Measurements from ENCODE around the gene TMEM132C.

TMEM132C gene

DNA sequence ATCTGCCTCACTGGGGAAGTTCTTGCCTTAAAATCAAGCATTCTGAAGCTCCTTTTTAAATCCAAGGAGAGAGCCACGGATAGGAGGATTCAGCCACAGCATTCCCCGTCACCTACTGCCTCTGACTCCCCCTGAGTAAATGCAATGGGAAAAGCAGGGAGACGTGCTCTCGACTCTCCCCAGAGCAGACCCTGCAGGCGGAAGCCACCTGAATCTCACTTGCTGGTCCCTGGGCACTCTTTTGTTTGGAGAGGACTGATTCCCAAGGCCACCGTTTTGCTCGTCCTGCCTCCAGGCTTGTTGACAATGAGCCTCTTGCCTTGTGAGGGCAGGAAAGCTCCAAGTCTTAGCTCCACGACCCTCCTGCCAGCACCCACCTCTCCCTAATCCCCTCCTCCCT is 352.3 kb downstream of the TMEM132C start:
- no peak for DNase-seq

DNA sequence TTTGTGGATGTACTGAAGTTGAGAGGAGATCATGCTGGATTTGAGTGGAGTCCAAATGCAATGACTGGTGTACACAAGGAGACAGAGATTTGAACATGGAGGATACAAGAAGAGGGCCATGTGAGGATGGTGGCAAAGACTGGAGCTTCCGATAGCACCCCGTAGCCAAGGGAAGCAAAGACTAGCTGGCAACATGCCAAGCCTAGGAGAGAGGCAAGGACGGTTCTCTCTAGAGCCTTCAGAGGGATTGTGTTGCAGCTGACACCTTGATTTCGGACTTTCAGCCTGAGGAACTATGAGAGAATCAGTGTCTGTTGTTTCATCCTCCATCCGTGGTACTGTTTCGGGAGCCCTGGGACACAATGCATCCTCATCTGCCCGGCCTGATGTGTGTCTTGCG is 354.3 kb downstream of the TMEM132C start:
- DNase-seq = no peak

DNA sequence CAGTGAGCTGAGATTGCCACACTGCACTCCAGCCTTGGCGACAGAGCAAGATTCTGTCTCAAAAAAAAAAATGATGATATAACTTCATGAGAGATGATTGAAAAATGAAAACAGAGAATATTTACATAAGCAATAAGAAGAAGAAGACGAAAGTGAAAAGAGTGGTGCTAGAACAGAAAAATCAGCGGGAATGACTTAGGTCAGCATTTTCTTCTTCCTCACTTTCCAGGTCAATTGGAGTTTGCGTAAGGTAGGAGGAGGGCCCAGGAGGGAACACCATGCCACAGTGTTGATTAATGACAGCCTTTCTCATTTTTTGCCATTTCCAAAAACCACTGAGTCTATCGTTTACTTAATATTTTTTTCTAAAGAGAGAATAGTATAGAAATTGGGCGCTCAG is 356.8 kb downstream of the TMEM132C start:
- no peak for DNase-seq

DNA sequence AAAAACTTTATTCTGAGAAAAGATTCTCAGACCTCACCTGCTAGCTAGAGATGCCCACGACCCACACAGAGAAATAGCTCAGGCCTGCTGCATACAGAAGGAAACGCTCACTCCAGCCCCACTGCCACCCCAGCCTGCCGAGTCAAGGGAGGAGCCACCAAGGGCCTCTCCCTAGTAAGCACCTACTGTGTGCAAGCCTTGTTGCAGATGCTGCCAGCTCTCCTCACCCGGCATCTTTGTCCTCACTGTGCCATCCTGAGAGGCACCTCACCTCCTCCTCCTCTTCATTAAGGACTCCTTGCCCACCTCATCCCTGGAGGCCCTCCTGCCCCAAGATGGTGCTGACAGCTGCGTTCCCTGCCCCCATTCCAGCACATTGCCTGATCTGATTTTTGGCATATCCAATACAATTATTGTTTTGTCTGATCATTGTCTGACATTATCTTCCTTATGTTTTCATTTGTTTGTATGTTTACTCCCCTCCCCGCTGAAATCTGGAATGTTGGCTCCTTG is 359.9 kb downstream of the TMEM132C start:
- DNase-seq = no peak

DNA sequence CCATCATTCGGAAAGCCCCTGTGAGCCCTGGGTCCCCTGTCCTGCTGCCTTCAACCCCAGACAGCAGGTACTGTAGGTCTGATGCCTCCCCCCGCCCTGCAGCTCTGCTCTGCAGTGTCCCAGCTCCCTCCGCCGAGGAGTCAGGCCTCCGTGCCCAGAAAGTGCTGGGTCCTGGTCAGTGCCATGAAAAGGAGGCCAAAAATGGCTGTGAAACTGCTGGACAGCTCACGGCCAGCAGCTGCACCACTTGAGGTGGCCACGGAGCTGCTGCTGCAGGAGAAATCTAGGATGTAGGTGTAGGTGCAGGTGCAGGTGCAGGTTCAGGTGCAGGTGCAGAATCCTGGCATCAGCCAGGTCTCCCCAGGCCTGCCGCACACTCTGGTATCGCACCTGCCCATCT is 360.7 kb downstream of the TMEM132C start:
- DNase-seq = no peak

DNA sequence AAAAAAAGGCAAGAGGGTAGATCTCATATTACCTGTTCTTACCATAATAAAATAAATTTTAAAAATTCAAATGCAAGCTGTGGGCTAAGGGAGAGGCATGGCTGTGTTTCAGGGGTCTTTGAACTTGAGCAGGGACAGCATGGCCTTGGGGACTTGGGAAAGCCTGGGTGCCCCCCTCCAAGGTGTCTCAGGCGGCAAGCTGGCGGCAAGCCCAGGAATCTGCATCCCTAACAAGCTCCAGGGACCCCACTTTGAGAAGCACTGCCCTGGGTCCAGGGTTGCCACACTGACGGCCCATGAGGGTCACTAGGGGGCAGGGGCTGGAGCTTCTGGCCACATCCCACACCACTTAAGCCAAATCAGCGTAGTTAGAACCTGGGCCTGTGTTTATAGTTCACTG is 363.0 kb downstream of the TMEM132C start:
- no peak for DNase-seq

DNA sequence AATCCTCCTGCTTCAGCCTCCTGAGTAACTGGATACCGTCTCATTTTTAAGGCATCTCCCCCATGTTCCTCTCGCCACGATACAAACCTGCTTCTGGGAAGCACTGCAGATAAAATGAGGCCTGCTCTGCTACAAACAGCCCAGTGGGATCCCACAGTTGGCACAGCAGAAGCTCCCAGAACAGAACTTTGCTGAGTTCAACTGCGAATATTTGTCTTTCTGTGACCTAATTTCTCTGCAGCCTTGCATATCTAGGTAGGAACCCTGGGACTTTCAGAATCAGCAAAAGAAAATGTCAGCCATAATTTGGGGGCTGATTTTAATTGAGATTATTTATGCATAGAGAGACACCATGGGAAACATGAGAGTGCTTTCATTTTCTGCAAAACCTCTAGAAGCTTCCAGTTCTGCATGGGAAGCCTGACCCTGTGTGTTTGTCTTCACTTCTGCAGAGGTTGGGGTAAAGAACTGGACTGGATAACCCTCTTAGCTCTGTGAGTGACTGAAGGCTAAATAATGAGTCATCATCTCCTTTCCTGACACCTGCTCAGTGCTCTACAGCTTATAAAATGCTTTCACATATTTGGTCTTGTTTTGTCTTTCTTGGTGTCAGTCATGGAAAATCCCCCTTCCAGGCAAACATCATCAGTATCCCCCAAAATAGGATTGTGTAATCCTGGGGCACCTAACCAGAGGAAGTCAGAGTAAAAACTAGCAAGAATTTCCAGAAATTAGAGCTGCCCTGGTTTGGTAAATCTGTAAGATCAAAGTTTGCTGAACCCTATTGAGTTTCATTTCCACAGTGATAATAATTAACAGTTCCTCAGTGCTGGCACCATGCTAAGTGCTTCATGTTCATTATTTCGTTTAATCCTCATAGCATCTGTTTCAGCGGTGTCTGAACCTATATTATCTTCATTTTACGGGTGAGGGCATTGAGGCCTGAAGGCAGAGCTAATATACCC is 371.0 kb downstream of the TMEM132C start:
- DNase-seq = no peak

DNA sequence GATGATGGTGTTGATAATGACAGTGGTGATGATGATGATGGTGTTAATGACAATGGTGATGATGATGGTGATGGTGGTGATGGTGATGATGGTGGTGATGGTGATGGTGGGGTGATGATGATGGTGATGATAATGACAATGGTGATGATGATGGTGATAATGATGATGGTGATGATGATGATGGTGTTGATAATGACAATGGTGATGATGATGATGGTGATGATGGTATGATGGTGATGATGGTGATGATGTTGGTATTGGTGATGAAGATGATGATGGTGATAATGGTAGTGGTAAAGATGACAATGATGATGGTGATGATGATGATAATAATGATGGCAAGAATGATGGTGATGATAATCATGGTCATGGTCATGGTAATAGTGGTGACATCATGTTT is 372.1 kb downstream of the TMEM132C start:
- DNase-seq = no peak

DNA sequence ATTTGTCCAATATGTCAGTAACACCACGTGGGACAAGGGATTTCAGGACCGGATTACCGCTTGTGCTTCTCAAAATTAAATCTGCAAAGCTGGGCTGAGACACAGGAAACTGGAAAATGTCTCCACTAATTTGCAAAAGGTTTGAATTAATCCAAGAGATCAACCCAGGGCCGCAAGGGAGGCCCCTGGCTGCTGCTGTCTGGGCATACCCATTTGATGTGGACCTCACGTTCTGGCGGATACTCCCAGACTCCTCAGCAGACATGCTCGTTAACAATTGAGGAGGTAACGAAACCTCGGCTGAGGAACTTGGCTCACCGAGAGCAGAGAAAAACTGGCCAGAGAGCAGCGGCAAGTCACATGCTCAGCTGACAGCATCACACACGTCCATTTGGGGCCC is 376.2 kb downstream of the TMEM132C start:
- no peak for DNase-seq

DNA sequence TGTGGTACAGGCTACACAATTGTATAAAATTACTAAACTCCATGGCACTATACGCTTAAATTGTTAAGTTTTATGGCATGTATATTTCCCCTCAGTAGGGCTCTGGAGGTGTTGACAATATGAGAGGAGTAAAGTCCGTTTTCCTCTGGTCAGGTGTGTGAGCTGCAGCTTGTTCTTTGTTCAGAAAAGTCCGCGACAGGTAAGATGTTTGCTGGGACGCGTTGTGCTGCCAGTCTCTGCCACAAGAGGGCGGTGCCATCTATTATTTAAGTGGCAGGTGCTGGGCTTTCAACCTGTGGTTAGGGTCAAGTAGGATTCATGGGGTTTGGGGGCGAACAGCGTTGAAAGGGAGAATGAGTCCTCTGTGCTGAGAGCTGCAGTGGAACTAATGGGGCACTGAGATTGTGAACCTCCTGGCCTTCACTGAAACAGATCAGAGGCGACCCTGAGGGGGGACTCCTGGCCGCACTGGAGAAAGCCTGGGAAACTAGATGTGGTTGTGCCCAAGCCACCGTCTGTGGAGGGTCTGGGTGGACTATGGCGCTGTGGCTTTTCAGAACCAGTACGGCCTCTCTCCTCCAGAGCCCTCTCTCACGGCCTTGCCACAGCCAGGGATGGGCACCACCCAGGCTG is 377.8 kb downstream of the TMEM132C start:
- peak; percentile 34 for DNase-seq

DNA sequence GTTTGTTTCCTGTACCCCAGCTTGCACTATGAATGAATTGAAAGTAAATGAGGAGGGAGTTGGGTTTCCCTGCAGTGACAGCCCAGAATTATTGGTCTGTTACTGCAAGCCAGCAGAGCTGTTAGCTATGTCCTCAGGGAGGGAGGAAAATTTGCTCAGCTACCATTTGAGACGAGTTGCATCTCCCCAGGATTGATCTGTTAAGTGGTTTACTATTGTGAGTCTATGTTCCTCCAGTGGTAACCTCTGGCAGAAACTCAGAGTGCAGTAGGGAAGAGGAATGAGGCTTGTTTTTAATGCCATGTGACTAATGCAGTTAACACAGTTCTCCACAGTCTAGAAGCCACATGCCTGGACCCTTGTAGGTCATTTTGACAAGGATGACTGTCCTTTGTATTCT is 382.9 kb downstream of the TMEM132C start:
- DNase-seq = no peak

DNA sequence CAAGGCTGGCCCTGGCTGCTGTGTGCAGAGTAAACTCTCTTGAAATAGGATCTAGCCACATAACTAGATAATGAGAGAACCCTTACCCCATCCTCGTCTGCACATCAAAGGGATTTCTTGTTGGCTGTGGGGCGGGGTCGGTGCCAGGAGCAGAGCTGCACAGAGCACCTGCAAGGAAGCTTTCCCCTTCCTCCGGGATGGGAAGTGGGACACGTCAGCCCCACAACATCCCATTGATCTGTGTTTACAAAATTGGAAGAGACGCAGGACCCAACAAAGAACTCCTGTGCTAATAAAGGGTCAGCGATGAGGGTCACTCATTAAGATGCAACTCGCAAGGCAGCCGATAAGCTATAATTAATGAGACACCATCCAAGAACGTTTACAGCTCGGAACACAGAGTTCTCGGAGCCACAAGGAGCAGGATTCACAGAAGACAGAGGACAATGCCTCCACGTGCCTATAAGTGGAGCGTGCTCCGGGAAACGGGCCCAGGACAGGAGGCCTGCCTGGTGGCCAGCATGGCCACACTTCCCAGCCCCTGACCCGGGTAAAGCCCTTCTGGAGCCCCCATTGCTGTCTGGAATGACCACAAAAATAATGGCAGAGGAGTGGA is 385.3 kb downstream of the TMEM132C start:
- DNase-seq = no peak

DNA sequence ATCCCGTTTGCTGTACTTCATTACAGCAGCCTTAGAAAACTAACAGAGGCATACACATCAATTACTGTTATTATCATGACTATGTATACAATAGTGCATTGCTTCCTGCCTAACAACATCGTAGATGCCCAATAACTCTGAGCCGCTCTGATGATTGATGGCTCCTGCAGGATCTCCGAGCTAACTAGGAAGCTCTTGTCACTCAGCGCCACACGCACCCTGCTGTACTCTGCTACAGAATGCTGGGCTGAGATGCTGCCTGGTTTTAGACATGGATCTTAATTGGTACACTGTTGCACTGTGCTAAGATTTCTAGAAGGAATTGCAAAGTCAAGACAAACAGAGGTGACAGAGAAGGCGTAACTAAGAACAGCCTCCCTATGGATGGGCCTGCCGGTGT is 387.5 kb downstream of the TMEM132C start:
- DNase-seq = no peak

DNA sequence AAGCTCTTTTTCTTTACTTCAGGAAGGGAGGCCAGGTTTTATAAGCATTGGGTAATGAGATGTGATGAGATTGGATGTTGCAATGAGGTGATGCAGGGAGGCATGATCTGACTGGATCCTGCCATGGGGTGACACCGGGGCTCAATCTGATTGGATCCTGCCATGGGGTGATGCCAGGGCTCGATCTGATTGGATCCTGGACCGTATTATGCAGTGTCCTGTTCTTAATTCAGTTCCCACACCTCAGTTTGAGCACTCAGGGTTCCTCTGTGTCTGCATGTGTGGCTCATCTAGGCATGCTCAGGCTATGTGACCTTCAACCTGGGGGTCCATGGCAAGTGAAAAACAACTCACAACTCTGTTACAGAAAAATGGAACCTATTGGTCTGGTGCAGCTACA is 390.4 kb downstream of the TMEM132C start:
- DNase-seq = no peak

DNA sequence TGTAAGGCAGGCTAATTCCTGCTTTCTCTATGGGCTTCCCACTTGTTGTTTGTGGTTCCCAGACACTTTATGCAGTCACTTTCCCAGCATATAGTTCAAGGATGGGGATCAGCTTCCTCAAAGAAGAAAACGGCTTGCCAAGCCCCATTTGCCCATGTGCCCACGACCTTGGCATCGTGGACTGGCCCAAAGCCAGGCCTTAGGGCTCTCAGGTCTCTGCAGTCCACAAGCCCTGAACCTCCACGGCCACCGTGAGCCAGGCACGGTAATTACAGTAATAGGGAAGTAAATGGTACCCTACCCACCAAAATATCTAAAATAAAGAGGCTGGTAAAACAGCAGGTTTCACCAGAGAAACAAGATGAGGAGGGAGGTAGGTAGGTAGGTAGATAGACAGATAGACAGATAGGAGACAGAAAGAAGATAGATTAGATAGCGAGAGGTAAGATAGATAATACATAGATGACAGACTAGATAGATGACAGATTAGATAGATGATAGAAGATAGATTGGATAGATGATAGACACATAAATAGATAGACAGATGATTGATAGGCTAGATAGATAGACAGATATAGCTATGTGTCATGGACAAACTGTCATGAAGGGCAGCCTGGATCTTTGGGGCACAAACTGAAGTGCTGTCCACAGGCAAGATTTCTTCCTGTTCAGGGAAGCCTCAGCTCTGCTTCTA is 393.7 kb downstream of the TMEM132C start:
- DNase-seq = no peak

DNA sequence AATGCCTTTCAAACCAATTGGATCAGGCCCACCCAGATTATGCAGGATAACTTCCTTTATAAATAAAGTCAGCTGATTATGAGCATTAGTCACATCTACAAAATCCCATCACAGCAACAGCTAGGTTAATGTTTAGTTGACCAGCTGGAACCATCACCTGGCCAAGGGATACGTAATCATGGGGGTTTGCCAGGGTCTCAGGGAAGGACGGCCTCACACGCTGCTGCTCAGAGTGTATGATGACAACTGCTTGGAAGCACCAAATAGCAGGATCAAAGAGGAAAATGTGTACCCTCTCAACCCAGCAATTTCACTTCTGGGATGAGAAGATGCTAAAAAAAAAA is 394.2 kb downstream of the TMEM132C start:
- DNase-seq = no peak

DNA sequence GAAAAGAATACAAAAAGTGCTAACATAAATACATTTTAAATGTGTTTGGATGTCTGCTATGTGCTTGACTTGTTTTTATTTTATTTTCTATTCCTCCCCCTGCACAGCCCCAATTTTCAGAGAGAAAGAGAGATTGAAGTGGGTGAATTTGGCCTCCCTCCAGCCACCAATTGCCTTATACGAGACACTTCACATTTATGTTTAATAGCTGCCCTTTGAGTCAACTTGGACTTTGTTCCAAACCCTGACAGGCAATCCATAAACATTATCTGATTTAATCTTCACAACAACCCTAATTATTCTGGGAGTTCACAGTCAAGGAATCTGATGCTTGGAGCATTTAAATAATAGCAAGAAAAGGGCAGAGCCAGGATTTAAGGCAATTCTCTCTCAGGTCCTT is 395.1 kb downstream of the TMEM132C start:
- no peak for DNase-seq

DNA sequence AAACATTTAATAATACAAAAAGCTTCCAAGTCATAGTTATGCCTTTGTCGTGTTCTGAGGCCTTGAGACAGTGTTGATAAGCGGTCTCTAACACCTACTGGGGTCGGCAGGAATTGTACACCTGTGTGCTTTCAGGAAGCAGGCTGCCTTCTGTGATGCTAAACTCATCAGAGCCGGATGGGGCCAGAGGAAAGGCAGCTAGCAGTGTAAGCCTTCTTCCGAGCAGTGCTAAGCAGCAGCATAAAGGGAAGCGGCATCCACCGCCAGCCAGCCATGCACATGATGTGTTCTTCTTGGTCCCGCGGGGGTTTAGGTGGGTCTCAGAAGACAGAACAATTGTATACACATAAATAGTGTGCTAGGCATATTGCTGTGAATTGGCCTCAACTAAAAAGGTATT is 397.5 kb downstream of the TMEM132C start:
- DNase-seq = no peak

DNA sequence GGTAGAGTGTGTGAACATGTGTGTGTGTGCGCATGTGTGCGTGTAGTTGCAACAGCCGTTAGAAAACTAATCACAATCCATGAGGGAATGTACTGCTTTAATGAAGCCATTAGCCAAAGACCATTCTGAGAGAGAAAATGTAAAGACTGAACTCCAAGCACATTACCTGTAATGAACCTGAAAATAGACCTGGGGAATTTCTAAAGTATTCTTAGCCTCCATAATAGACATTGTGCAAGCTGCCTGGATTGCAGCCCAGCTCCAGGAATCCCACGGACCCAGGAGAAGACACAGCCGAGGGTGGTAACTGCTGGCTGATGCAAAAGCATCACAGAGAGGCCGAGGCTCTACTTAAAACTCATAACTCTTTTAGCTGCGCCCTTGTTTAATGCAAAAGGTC is 400.2 kb downstream of the TMEM132C start:
- DNase-seq = no peak

DNA sequence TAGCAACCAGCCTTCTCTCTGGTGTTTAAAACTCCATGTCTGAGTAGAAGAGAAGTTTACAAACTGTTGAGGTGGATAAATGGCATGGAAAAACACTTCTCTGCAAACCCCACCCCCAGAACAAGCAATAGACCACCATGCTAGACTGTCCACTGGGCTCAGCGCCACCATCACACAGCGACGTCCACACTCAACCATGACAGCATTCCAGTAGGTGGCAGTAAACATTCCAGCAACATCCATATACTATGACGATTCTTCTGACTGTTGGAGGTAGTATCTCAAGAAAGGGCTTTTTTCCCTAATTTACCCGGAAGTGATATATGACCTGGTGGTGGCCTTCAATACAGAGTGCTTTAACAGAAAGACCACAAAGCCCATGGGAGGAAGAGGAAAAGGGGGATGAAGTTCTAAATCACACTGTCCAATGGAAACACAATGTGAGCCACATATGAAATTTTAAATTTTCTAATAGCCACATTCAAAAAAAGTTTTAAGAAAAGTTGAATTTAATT is 404.6 kb downstream of the TMEM132C start:
- DNase-seq = peak; percentile 3

DNA sequence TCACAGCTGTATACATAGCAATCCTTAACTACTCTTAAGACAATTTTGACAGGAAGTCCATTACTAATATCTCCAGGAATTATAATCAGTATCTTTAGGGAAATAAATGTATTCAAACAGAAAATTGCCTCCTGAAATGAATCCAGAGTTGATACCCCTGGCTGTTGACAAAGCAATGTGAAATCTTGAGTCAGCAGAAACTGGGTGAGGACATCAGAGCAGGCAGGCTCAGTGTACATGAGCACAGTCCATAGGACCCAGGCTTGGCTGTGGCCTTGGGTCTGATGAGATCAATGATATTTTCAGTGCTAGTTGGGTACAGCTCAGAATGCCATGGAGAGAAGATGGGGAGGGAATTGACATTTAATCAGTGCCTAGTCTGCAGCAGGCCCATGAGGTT is 405.5 kb downstream of the TMEM132C start:
- DNase-seq = no peak

DNA sequence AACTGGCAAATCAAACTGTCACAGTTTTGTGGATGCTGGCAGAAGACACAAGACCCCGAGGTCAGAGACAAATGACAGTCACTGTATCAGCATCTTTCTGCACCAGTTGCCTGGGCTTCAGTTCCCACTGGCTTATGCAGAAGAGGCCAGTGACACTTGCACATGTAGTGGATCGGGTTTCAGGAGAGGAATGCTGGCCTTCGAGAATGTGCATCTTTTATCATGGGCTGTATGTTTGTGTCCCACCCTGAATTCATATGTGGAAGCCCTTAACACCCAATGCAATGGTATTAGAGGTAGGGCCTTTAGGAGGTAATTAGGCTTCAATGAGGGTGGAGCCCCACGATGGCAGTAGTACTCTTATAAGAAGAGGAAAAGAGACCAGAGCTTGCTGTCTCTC is 405.9 kb downstream of the TMEM132C start:
- no peak for DNase-seq

DNA sequence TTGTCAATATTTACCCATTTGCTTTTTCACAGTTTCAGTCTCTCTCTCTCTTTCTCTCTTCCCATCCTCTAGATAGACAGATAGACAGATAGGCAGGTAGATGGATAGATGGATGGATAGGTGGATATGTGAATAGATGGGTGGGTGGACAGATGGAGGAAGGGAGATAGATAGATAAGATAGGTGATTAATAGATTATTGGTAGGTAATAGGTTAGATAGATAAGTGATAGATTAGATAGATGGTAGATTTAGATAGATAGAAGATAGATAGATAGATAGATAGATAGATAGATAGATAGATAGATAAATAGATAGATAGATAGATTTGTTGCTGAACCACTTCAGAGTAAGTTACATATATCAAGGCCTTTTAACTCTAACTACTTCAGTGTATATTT is 408.6 kb downstream of the TMEM132C start:
- no peak for DNase-seq
